Sigmoid colon (tissue), 7 donors: ENCODE measurements around the gene DACT3. TPM values are rescaled to one million over a fixed set of nuclear protein-coding genes. Genes with fewer than 3 reads are reported as not detected.
A peak's percentile ranks its signal among the peaks of the same experiment; 100 is the strongest.

Source experiments
- DNase-seq: peaks from one replicate; pipeline ENCODE4 v3.0.0-alpha.2; 2019
- H3K27ac ChIP-seq, 4 donors: fragments of 200-600 bp; sonication (generic); one replicate each; pipeline ENCODE4 v1.5.1; 2016 to 2019; ENCODE audit warnings: mild to moderate bottlenecking in 1 of 4
- H3K27me3 ChIP-seq, 3 donors: fragments of 200-600 bp; sonication (generic); one replicate each; pipeline ENCODE4 v1.5.1; 2019; ENCODE audit warnings: mild to moderate bottlenecking in 1 of 3
- H3K36me3 ChIP-seq, 4 donors: fragments of 200-600 bp; sonication (generic); one replicate each; pipeline ENCODE4 v1.5.1; 2016 to 2019
- H3K4me1 ChIP-seq, 4 donors: fragments of 200-600 bp; sonication (generic); one replicate each; pipeline ENCODE4 v1.5.1; 2017 to 2019
- H3K4me3 ChIP-seq, 4 donors: fragments of 200-600 bp; sonication (generic); one replicate each; pipeline ENCODE4 v1.5.1; 2017 to 2019; ENCODE audit warnings: mild to moderate bottlenecking in 2 of 4, moderate library complexity in 1 of 4
- H3K9me3 ChIP-seq, 4 donors: fragments of 200-600 bp in 3 of 4; sonication (generic) in 3 of 4; one replicate each; pipeline versions ENCODE4 v1.5.1 to v1.6.1; 2013 to 2019
- CTCF ChIP-seq, 4 experiments: fragments of 450-650 bp in 3 of 4; fragments of 200-600 bp in 1 of 4; IDR thresholded peaks; one replicate each; pipeline ENCODE4 v1.5.1; 2016 to 2019; ENCODE audit warnings: antibody characterized with exemption in 4 of 4, mild to moderate bottlenecking in 3 of 4, moderate library complexity in 2 of 4
- EP300 ChIP-seq, 4 donors: sonication (generic); formaldehyde crosslinking; IDR thresholded peaks; one replicate each; pipeline ENCODE4 v1.6.1; 2017; ENCODE audit warnings: antibody characterized with exemption in 4 of 4
- POLR2A ChIP-seq, 2 donors: fragments of 450-650 bp; IDR thresholded peaks; one replicate each; pipeline ENCODE4 v1.6.1; 2016; ENCODE audit warnings: antibody characterized with exemption in 2 of 2, mild to moderate bottlenecking in 2 of 2, moderate library complexity in 2 of 2
- POLR2AphosphoS5 ChIP-seq, 4 donors: sonication (generic); formaldehyde crosslinking; IDR thresholded peaks; one replicate each; pipeline ENCODE4 v1.6.1; 2017; ENCODE audit warnings: antibody characterized with exemption in 4 of 4
- WGBS, 2 donors: extraction: QIAGEN DNeasy Blood & Tissue Kit; methylation state at CpG; one replicate each; pipeline ENCODE4 v1.1.7; 2013; 5-methylcytosine and 5-hydroxymethylcytosine counted together
- intact Hi-C: fragments of 100-400 bp; cut with DNase I; formaldehyde crosslinking; loops from one replicate; pipeline ENCODE4 v1.15.1; 2023
- polyA plus RNA-seq, 3 donors: library from polyadenylated mRNA; stranded (reverse); fragments of 200-250 nt; gene quantifications; one replicate each; pipeline ENCODE4 v1.2.3, GENCODE V29; 2013
- total RNA-seq, 4 donors: library from RNA; depleted of rRNA; stranded (reverse); fragments of >200 nt; gene quantifications; one replicate each; pipeline ENCODE4 v1.1.0, GENCODE V29; 2016
- donor health status: healthy with polysubstance abuse.
- donor health status: Bipolar disorder and iron deficiency.
- donor health status: healthy.

DACT3 gene
- total and polyA plus RNA-seq, 7 donors: 0.46 to 87.2 (median 23.7) TPM

DNA sequence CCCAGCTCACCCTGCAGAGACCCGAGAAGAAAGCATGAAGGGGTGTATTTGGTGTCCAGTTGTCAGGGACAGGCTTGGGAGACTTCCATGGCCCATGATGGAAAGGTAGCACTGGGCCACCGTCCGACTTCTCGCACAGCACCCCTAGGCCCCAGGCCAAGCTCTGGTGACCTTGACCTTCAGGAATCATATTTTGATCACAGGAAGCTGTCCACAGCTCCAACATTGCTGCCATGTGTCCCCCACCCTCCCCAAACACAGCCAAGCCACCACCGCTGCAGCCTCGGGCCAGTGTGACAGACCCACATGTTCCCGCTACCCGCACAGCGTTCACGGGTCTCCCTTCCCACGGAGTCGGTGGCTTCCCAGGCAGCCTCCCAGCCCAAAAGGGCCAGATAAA is 35.3 kb downstream of the DACT3 start:
- 86 to 93% methylated on average over 12 of the region's 12 CpGs for WGBS, 2 donors
- peak overlapping the region; percentile 64 to 82 (median 74) for H3K27ac ChIP-seq
- no peaks in the 10 kb centered on the region for H3K27me3 ChIP-seq
- no peak for DNase-seq
- intact Hi-C loops: no loop called here
- no peak for TF ChIP-seq POLR2A (IDR thresholded peaks at IDR 0.05)
- no peak for TF ChIP-seq EP300 (IDR thresholded peaks at IDR 0.05)
- no peak for TF ChIP-seq POLR2AphosphoS5 (IDR thresholded peaks at IDR 0.05)
- no peak for TF ChIP-seq CTCF (IDR thresholded peaks at IDR 0.05)
- H3K4me1 ChIP-seq: peaks cover 0 to 46% (median 42%) of the 10 kb centered on the region in 4 donors
- H3K4me3 ChIP-seq: no peak overlapping the region
- H3K9me3 ChIP-seq: no peaks in the 10 kb centered on the region
- H3K36me3 ChIP-seq: no peaks in the 10 kb centered on the region

- H3K4me3 ChIP-seq: peak within 1 kb of the TSS in 3 of 4 donors; percentile 12 to 28 (median 17)
- intact Hi-C loops: no loop called here
- no peaks in the 10 kb centered on the region for H3K9me3 ChIP-seq
- H3K27ac ChIP-seq: peak within 1 kb of the TSS; percentile 64 to 82 (median 74)
- H3K27me3 ChIP-seq: no peaks in the 10 kb centered on the region
- peaks cover 0 to 52% (median 48%) of the 10 kb centered on the region in 4 donors for H3K4me1 ChIP-seq
- 13 to 14% methylated on average over 13 of the region's 13 CpGs for WGBS, 2 donors
- TF ChIP-seq POLR2AphosphoS5 (IDR thresholded peaks at IDR 0.05): peak; percentile 14 to 53 (median 41)
- no peak for TF ChIP-seq EP300 (IDR thresholded peaks at IDR 0.05)
- TF ChIP-seq POLR2A (IDR thresholded peaks at IDR 0.05): no peak
- DNase-seq: peak; percentile 94
- no peaks in the 10 kb centered on the region for H3K36me3 ChIP-seq
Measured at GRCh38 chr19:46624958-46625661, 35.9 kb downstream of the DACT3 start, which contains the start of gene PTGIR. TSS of gene PTGIR (minus strand) at chr19:46625089. CDS start at chr19:46624225, 864 bp downstream.

DNA sequence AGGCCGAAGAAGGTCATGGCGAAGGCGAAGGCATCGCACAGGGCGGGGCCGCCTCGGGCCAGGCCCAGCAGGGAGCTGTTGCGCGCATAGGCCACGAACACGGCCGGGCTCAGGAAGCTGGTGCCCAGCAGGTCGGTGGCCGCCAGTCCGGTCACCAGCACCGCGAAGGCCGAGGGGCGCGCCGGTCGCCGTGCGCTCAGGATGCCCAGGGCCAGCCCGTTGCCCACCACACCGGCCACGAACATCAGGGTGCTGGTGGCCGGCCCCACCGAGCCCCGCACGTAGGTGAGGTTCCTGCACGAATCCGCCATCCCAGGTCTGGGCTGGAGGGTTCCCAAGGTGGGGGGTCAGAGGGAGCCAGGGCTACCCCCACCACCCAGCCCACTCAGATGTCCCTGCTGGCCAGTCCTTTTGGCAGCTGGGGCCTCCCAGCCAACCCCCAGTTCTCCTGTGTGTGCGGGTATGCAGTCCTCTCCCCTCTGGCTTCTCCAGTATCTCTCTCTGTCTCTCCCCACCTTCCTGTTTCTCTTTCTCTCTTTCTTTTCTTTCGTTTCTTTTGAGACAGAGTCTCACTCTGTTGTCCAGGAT is 37.0 kb downstream of the DACT3 start:
- Histone ChIP-seq H3K9me3 (no peaks in the 10 kb centered on the region), H3K27ac (peak overlapping the region; percentile 64 to 82 (median 74)), H3K4me3 (peak overlapping the region in 3 of 4 donors; percentile 8 to 28 (median 12)), H3K36me3 (no peaks in the 10 kb centered on the region), H3K27me3 (no peaks in the 10 kb centered on the region), H3K4me1 (peaks cover 0 to 62% (median 55%) of the 10 kb centered on the region in 4 donors)
- TF ChIP-seq POLR2A (IDR thresholded peaks at IDR 0.05) (no peak), CTCF (IDR thresholded peaks at IDR 0.05) (no peak), POLR2AphosphoS5 (IDR thresholded peaks at IDR 0.05) (no peak), EP300 (IDR thresholded peaks at IDR 0.05) (no peak)
- intact Hi-C loops: no loop called here
- 90 to 91% methylated on average over 35 of the region's 35 CpGs for WGBS, 2 donors
- no peak for DNase-seq

DNA sequence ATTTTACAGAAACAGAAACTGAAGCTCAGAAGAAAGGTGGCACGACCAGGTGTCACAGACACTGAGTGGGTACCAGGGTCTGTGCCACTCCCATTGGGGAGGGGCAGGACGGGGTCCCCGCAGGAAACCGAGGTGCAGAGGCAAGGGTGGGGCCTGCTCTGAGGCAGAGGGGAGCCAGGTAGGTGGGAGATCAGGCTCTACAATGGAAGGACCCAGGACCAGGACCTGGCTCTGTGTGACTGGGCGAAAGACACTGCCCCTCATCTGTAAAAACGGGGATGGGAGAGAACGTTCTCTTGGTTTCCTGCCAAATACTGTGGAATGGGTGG is 38.9 kb downstream of the DACT3 start:
- Histone ChIP-seq H3K27me3 (no peaks in the 10 kb centered on the region), H3K4me1 (peaks cover 0 to 72% (median 63%) of the 10 kb centered on the region in 4 donors), H3K27ac (peak overlapping the region in 3 of 4 donors; percentile 74 to 82 (median 78)), H3K9me3 (no peaks in the 10 kb centered on the region), H3K4me3 (no peak overlapping the region), H3K36me3 (no peaks in the 10 kb centered on the region)
- DNase-seq: no peak
- TF ChIP-seq EP300 (IDR thresholded peaks at IDR 0.05): no peak
- TF ChIP-seq POLR2A (IDR thresholded peaks at IDR 0.05): no peak
- no peak for TF ChIP-seq CTCF (IDR thresholded peaks at IDR 0.05)
- TF ChIP-seq POLR2AphosphoS5 (IDR thresholded peaks at IDR 0.05): no peak
- WGBS, 2 donors: 27 to 46% methylated on average over 7 of the region's 7 CpGs
- intact Hi-C loops: no loop called here
